Activated CD8-positive, alpha-beta memory T cell treated with anti-CD3 and anti-CD28 coated beads for 4 hours (primary cell): ENCODE results near the gene PON1.

ENCODE experiments used
- DNase-seq, 2 donors: peaks; one replicate each; pipeline ENCODE4 v3.0.0-alpha.2; 2020; ENCODE audit warnings: low read depth in 2 of 2

Gene PON1

DNA sequence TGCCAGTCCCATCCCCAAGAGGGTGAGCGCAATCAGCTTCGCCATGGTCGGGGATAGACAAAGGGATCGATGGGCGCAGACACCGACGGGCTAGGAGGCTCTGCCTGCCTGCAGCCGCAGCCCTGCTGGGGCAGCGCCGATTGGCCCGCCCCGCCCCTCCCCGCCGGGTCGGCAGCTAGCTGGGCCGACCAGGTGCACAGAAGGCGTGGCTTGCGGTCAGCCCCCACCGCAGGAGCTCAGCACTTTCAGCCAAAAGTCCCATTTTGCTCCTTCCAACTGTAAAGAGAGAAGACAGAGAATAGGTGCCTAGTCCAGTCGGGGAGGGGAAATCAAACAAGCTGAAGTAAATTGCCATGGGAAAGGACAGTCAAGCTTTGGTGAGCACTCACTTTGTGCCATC lies at the start of gene PON1:
Gene PON1 (minus strand): TSS at position 102 of the 400 bp plus-strand sequence. CDS start 57 bp downstream, at position 45.
- no peak for DNase-seq

DNA sequence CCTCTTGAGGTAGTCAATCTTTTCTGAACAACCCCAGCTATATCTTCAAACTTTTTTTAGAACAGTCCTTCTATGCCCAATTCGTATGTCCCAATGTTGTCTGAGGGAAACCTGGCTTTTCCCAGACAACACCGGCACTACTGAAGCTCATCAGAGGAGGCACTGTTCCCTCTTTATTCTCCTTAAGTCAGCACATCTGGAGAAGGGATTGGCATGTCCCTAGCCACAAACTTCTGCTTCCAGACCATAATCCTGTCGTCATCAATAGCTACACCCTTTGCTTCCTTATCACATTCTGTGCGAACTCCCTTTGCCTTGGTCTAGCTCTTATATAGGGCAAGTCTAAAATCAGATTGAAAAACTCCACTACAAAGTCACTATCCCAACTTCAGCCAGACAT lies 49.0 kb upstream of the PON1 start:
- DNase-seq, result no peak

DNA sequence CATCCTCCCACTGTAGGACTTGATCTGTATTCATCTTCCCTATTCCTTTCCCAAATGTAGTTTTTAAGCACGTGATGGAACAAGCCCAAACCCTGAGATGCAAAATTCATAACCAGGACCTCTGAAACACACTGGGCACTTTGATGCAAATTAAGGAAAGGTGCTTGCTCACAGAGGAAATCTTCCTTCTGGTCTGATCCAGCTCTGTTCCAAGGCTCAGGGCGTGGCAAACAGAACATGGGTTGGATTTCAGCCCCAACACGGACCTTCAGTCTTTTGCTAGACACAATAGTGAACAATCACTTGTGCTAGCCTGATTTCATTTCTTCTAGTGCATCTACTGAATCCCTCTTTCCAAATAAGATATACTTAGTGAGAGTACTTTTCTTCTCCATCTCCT lies 43.9 kb upstream of the PON1 start:
- DNase-seq, result no peak

GRCh38 chr7:95367606-95368005 lies 43.3 kb upstream of the PON1 start:
- no peak for DNase-seq

DNA sequence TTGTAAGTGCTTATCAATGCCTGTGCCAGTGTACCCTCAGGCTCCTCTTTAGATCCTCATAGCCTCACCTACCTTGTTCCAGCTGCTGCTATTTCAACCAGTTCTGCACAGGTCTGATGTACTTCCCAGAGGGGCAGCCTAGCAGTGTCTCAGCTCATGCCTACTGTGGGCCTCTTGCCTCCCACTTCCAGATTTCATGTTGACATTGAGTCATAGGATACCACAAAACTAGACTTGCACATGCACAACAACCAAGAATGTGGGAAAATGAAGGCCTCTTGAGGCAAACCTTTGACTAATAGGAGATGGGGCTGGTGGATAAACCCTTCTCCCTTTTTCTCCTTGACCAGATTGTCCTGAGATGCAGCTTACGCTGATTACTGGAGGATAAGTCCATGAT lies 40.8 kb upstream of the PON1 start:
- DNase-seq, result no peak

DNA sequence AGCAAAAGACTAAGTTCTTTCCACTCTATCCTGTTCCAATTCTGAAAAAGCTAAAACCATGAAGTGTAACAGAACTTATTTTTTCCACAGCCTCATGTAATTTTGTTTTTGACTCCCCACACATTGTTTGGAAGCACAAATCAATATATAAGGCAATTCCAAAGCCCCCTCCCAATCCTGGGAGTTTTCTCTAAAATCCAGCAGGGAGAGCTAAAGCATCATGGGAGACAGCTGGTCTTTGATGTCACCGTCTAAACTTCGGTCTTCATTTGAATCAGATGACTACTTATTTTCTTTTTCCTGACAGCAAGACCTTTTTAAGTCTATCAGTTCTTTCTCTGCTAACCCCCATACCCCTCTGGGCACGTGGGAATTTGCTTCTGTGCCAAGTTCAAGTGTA lies 33.3 kb upstream of the PON1 start:
- DNase-seq, result no peak

DNA sequence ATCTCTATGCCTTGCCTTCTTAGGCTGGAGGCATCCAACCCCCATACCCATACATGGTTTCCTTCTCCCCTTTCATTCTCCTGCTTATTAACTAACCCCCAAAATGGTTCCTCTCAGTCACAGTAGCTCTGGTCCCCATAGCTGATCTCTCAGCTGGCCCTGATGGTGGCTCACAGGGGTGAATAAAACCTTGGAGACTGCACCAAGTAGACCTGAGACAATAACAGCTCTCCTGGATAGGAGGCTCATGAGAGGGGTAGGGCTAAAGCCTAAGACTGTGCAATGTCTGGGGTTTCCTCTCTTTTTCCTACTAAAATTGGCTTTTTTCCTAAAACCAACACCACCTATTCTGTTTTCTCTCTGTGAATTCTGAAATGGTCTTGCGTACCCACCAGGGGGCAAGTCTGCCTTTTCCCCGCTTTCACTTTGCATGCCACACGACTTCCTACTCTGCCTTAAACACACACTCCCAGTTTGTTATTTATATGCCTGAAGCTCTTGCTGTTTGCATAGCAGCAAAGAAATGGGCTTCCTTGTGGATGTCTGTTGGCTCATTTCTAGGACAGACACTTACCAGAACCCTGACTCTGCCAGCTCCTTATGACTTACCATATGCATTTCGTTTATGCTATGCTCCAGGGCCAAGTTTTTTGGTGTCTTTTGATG lies 18.4 kb upstream of the PON1 start:
- DNase-seq, result no peak

DNA sequence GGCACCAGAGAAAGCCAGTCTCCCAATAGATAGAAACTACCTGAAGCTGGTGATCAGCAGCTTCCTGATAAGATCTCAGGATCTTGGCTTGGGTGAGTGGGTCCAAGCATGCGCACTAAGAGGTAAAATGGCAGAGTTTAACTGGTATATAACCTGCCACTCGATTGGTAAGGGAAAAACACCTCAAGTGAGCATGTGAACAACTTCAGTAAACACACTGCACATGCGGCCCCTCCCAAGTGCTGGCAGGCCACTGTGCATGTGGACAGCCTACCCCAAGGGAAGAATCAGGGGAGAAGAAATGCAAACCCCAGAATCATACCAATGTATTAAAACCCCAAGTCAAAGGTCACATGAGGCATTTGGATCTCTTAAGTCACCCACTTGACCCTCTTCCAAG lies 17.7 kb upstream of the PON1 start:
- no peak for DNase-seq

GRCh38 chr7:95340491-95340890 lies 16.2 kb upstream of the PON1 start:
- no peak for DNase-seq

GRCh38 chr7:95338832-95339231 lies 14.5 kb upstream of the PON1 start:
- no peak for DNase-seq

- no peak for DNase-seq
Measured at GRCh38 chr7:95335093-95335492, 10.8 kb upstream of the PON1 start.

DNA sequence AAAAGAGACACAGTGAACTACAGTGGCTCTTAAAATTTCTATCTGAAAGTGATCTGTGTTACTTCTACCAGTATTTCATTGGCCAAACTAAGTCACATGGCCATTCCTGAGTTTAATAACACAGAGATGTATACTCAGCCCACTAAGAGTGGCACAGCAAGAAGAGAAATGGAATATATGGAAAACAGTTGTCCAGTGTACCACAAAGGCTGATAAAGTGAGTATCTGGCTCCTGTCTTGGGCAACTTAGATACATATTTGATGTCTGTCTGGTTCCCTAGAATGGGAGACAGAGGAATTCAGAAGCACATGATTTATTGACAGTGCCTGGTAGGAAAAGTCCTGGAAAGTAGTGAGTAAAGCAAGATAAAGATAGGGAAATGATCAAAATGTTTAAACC lies 10.1 kb upstream of the PON1 start:
- no peak for DNase-seq

DNA sequence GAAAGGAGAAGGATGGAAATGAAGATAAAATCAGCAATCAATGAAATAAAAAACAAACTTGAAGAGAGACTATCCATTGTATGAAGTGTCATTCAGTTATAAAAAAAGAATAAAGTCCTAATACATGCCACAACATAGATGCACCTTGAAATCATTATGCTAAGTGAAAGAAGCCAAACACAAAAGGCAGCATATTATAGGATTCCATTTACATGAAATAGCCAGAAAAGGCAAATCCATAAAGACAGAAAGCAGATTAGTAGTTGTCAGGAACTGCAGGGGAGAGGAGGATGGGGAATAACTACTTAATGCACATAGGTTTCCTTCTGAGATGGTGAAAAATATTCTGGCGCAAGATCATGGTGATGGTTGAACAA lies 6.6 kb upstream of the PON1 start:
- no peak for DNase-seq

DNA sequence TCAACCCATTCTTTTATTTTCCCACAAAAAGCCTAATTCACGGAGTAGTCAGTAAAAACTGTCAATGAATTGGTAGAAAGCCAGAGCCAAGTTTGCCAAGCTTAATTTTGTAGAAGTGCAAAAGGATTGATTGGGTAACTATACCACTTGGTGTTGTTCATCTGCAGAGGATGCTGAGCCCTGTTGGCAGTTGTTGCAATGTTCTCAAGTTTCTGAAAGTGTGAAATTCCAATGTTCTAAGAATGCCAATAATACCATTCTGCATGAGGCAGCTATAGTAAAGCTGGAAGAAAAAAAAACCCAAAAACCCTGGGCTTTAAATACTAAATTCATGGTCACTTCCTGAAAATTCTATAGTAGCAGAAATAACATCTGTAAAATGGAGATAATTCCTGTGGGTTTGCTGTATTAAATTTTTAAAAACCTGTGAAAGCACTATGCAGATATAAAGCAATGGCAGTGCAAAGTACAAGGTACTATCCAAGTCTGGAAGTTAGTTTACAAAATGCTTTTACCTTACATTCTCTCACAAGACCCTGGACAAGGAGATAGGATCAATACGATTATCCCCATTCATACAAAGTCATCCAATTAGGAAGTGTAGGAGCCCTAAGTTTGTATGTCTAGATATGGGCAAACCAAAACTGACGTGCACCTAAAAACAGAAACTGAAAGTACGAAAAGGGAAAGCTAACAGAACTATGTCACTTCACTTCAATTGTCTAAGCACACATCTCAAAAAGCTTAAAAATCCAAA lies 6.0 kb upstream of the PON1 start:
- no peak for DNase-seq

DNA sequence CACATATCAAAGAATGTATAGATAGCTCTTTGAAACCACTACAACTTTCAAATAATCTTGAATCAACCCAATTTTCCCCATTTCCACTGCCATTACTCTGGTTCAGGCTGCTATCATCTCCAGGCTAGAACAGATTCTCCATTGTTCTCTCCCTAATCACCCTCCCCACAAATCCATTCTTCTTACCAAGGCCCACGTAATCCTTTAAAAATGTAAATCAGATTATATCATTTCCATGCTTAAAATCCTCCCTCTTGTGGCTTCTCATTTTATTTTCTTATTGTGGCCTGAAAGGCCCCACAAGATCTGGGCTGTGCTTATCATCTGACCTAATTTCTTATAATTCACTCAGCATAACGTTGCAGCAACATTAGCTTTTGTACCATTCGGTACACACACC lies 3.0 kb upstream of the PON1 start:
- DNase-seq, result no peak

DNA sequence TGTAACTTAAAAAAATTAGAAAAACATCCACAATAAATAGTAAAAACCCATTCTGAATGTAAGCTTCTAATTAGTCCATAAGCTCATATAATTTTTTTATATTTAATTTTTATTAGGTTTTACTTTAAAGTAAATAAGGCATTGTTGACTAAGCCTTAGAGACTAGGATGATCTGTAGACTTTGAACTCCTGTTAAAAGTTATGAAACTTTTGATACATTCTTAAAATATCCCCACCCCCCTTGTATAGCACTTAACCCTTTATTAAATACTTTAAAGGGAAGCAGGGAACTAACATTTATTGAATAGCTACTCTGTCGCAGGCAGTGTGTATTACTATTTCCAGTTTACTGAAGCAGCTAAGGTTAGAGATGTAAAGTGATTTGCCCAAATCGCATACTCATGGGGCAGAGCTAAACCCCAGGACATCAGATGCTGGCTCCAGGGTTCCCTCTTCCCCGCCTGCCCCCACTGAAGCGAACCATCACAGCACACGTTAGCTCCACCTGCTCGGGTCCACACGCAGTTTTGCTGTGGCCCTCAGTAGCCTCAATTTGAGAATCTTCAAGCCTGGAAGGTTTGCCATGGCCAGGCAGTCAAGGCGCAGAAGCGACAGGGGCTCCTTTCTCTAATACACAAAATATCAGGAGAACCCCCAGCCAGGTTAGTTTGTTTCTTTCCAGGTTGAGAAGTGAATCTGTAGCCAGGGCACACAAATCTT lies 762 bp downstream of the PON1 start:
- no peak for DNase-seq

DNA sequence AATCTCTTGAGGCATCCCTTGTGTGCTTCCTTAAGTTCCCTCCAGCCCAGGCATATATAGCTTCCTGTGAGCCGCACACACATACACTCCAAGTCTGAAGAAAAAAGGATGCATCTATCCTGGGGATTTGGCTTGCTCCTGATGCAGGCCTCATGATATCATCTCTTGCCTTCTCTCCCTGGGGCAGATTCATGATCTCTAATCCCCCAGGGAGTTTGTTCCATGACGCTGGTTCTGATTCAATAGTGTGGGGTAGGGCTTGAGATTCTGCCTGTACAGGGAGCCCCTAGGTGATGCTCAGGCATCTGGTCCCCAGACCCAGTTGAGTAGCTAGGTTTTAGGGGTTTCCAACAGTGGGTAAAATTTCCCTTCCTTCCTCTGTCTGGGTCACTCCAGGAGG lies 1.5 kb downstream of the PON1 start:
- no peak for DNase-seq

DNA sequence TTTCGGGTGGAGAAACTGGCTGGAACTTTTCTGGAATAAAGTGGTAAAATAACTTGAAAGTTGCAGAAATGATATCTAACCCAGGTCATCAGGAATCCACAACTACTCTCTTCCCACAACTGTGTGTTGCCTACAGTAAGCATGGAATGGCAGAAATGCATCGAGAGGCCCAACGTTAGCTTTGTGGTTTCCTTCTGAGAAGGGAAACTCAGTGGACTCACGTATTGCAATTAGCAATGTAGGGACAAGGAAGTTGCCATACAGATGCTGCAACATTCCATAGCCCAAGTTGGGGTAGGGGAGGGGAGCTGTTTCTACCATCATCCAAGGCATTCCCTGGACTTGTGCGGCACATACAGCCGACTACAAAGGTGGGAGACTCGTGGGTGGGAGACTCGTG lies 1.9 kb downstream of the PON1 start:
- no peak for DNase-seq

DNA sequence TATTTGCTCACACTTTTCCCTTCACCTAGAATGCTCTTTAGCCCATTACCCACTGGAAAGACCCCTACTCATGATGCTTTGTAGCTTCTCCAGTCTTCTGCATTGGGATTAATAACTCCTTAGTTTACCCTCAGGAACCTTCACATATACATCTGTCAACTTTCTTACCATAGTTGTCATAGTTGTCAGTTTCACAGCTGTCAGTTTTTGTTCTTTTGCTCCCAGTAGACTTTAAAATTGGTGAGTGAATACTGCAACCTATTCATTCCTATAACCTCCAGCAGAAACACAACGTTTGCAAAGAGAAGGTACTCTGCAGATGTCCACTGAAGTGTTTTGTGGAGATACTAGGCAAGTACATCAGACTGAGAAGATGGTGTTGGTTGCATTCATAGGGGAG lies 2.6 kb downstream of the PON1 start:
- no peak for DNase-seq

GRCh38 chr7:95320651-95321050 lies 3.7 kb downstream of the PON1 start:
- no peak for DNase-seq

DNA sequence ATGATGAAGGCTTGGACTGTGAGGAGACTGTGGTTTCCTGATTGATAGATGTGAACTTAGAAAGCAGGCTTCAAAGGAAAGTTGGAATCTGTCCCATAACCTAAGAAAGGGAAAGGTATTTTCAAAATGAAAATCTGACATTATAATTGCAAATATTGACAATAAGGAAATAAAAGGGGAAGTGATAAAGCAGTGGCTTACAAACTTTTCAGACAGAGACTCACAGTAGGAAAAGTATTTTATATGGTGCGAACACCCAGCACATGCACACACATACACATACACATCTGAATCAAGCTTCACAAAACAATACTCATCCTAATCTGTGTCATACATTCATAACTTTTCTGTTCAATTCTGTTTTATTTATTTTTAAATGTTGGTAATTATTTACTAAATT lies 4.8 kb downstream of the PON1 start:
- no peak for DNase-seq

GRCh38 chr7:95318501-95319100 lies 5.7 kb downstream of the PON1 start:
- no peak for DNase-seq

GRCh38 chr7:95317966-95318365 lies 6.4 kb downstream of the PON1 start:
- DNase-seq, result no peak
